Smooth muscle cell (in vitro differentiated cells): ENCODE data around the gene HPSE2. TPM values are rescaled to one million over a fixed set of nuclear protein-coding genes. Genes with fewer than 3 reads are reported as not detected.

ENCODE experiments used
- DNase-seq: peaks from one replicate; lab custom pipeline; 2025; ENCODE audit not compliant: unreplicated experiment; lab: John Stamatoyannopoulos, UW
- H2AFZ ChIP-seq: fragments of 200-600 bp; sonication (generic); 2 replicates; pipeline ENCODE4 v1.6.0; 2016; ENCODE audit warnings: antibody characterized with exemption, low read depth, mild to moderate bottlenecking
- H3F3A ChIP-seq: fragments of 200-600 bp; sonication (generic); 2 replicates; pipeline ENCODE4 v1.6.0; 2017; ENCODE audit warnings: antibody characterized with exemption, low read depth
- H3K27ac ChIP-seq: fragments of 200-600 bp; sonication (generic); 2 replicates; pipeline ENCODE4 v1.5.1; 2016; ENCODE audit warnings: low read depth, mild to moderate bottlenecking
- H3K27me3 ChIP-seq: fragments of 200-600 bp; sonication (generic); 2 replicates; pipeline ENCODE4 v1.6.1; 2016; ENCODE audit warnings: low read depth, mild to moderate bottlenecking
- H3K36me3 ChIP-seq: fragments of 200-600 bp; sonication (generic); 2 replicates; pipeline ENCODE4 v1.5.1; 2016; ENCODE audit warnings: low read depth
- H3K4me1 ChIP-seq: fragments of 200-600 bp; sonication (generic); 2 replicates; pipeline ENCODE4 v1.5.1; 2016; ENCODE audit warnings: low read depth
- H3K4me2 ChIP-seq: fragments of 200-600 bp; sonication (generic); 2 replicates; pipeline ENCODE4 v1.6.0; 2016; ENCODE audit warnings: mild to moderate bottlenecking
- H3K4me3 ChIP-seq: fragments of 200-600 bp; sonication (generic); 2 replicates; pipeline ENCODE4 v1.5.1; 2016; ENCODE audit warnings: mild to moderate bottlenecking
- H3K79me2 ChIP-seq: fragments of 200-600 bp; sonication (generic); 2 replicates; pipeline ENCODE4 v1.6.0; 2016; ENCODE audit warnings: low read depth, mild to moderate bottlenecking
- H3K9ac ChIP-seq: fragments of 200-600 bp; sonication (generic); 2 replicates; pipeline ENCODE4 v1.6.0; 2016; ENCODE audit warnings: low read depth
- H3K9me3 ChIP-seq: fragments of 200-600 bp; sonication (generic); replicated peaks from 2 replicates; pipeline ENCODE4 v1.5.1; 2016; ENCODE audit warnings: low read depth
- H4K20me1 ChIP-seq: fragments of 200-600 bp; sonication (generic); 2 replicates; pipeline ENCODE4 v1.6.0; 2016; ENCODE audit warnings: low read depth
- WGBS: methylation state at CpG from one replicate; pipeline ENCODE4 v1.1.7; 2016; ENCODE audit warnings: low lambda C conversion rate; 5-methylcytosine and 5-hydroxymethylcytosine counted together
- polyA plus RNA-seq: library from polyadenylated mRNA; unstranded; fragments of >200 nt; fragmentation: Nextera tagmentation; extraction: Ambion mirVana; gene quantifications from 2 replicates; pipeline ENCODE4 v1.2.1, GENCODE V29; 2016
- total RNA-seq: library from RNA; depleted of rRNA; stranded (reverse); fragments of >200 nt; gene quantifications from 2 replicates; pipeline ENCODE4 v1.2.3, GENCODE V29; 2014
- TF ChIP-seq, protein P1 (sequence below): fragments of 200-600 bp; sonication (generic); IDR thresholded peaks from 2 replicates; pipeline ENCODE4 v1.5.1; 2017; ENCODE audit warnings: borderline replicate concordance, mild to moderate bottlenecking, antibody characterized with exemption; ENCODE audit not compliant: insufficient read depth, poor library complexity, severe bottlenecking

Gene HPSE2
- total and polyA plus RNA-seq, 2 experiments from 2014 or later: 0.13 TPM; not detected in 1

DNA sequence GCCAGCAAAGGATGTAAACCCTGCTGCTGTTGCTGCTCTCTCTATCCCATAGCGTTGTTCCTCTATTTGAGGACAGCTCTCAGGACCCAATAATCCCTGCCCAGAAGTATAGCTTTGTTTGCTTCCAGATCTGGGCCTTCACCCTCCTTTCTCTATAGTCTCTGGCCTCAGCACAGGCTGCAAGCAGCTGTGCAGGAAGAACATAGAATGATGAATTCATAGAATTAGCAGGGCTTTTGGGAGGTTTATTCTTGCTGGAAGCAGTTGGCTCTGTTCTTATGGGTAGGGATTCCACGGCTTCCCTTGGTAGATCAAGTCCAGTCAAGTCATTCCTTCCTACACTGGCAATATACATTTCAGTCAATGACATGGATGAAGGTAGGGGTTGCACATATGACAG is 354.7 kb downstream of the HPSE2 start:
- no peak for DNase-seq
- WGBS: 93% methylated on average over 2 of the region's 2 CpGs
- Histone ChIP-seq H3K4me3 (no peak overlapping the region), H3K9ac (no peak overlapping the region), H3K9me3 (no peaks in the 10 kb centered on the region), H3F3A (no peaks in the 10 kb centered on the region), H3K4me1 (no peaks in the 10 kb centered on the region), H3K4me2 (no peak overlapping the region), H4K20me1 (no peaks in the 10 kb centered on the region), H3K36me3 (no peaks in the 10 kb centered on the region), H2AFZ (no peak overlapping the region), H3K27ac (no peak overlapping the region), H3K79me2 (no peaks in the 10 kb centered on the region), H3K27me3 (no peaks in the 10 kb centered on the region)
- TF ChIP-seq, protein P1, sequence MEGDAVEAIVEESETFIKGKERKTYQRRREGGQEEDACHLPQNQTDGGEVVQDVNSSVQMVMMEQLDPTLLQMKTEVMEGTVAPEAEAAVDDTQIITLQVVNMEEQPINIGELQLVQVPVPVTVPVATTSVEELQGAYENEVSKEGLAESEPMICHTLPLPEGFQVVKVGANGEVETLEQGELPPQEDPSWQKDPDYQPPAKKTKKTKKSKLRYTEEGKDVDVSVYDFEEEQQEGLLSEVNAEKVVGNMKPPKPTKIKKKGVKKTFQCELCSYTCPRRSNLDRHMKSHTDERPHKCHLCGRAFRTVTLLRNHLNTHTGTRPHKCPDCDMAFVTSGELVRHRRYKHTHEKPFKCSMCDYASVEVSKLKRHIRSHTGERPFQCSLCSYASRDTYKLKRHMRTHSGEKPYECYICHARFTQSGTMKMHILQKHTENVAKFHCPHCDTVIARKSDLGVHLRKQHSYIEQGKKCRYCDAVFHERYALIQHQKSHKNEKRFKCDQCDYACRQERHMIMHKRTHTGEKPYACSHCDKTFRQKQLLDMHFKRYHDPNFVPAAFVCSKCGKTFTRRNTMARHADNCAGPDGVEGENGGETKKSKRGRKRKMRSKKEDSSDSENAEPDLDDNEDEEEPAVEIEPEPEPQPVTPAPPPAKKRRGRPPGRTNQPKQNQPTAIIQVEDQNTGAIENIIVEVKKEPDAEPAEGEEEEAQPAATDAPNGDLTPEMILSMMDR: no peak

DNA sequence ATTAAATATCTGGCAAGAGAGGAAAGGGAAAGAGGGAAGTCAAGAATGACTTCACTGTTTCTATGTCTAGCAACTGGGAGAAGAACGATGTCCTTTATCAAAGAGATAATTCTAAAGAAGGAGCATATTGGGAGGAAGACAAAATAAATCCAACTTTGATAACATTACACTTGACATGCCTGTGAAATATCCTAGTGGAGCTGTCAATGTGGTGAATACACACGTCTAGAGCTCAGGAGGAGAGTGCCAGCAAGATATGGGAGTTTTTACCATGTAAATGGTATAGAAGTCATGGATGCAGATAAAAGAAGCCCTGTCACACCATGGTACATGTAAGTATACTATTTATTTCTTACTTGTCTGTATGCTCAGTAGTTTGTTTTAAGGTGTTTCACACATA is 356.7 kb downstream of the HPSE2 start:
- Histone ChIP-seq H3K79me2 (no peaks in the 10 kb centered on the region), H3K27me3 (no peaks in the 10 kb centered on the region), H4K20me1 (no peaks in the 10 kb centered on the region), H3K36me3 (no peaks in the 10 kb centered on the region), H3K4me2 (no peak overlapping the region), H3F3A (no peaks in the 10 kb centered on the region), H3K9ac (no peak overlapping the region), H3K4me3 (no peak overlapping the region), H2AFZ (no peak overlapping the region), H3K9me3 (no peaks in the 10 kb centered on the region), H3K4me1 (no peaks in the 10 kb centered on the region), H3K27ac (no peak overlapping the region)
- TF ChIP-seq, protein P1: no peak
- no peak for DNase-seq
- 41% methylated on average over 2 of the region's 2 CpGs for WGBS

DNA sequence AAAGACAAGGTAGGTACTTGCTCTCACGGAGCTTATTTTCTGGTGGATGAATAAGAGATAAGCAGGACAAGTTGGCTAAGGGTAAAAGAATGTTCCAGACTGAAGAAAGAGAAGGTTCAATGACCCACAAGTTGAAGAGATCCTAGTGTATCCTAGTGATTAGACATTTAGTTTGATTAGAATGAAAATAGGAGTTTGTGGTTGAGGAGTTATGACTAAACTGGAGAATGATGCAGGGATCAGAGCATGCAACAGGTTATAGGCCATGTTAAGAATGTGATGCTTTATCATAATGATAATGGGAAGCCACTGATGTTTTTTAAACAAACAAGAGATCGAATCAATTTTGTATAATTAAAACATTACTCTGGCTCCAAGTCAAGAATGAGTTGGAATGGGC is 357.2 kb downstream of the HPSE2 start:
- Histone ChIP-seq H3K4me2 (no peak overlapping the region), H3K27me3 (no peaks in the 10 kb centered on the region), H3K79me2 (no peaks in the 10 kb centered on the region), H2AFZ (no peak overlapping the region), H3K36me3 (no peaks in the 10 kb centered on the region), H4K20me1 (no peaks in the 10 kb centered on the region), H3F3A (no peaks in the 10 kb centered on the region), H3K4me3 (no peak overlapping the region), H3K27ac (no peak overlapping the region), H3K9ac (no peak overlapping the region), H3K9me3 (no peaks in the 10 kb centered on the region), H3K4me1 (no peaks in the 10 kb centered on the region)
- TF ChIP-seq, protein P1: no peak
- WGBS: 68% methylated on average over 2 of the region's 2 CpGs
- DNase-seq: no peak

DNA sequence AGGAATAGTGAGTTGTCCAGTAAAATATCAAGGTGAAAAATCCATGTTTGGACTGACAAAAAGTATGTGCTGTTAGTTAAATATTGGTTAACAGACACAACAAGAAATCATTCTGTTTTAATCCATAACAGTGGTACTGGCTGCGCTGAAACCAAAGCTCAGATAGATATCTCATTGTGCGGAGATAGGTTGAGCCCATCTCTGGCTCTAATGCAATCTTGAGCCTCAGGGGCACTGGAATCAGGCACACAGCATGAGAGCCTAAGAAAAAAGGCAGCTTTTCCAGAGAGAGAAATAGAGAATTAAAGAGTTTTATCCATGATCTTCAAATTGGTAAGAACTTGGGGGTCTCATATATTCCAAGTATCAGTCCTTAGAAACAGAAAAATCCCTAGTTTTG is 373.7 kb downstream of the HPSE2 start:
- Histone ChIP-seq H3K27me3 (no peaks in the 10 kb centered on the region), H3K9me3 (peaks cover 5% of the 10 kb centered on the region), H3K4me1 (no peaks in the 10 kb centered on the region), H2AFZ (no peak overlapping the region), H4K20me1 (no peaks in the 10 kb centered on the region), H3K36me3 (no peaks in the 10 kb centered on the region), H3K79me2 (no peaks in the 10 kb centered on the region), H3K4me2 (no peak overlapping the region), H3K27ac (no peak overlapping the region), H3F3A (no peaks in the 10 kb centered on the region), H3K4me3 (no peak overlapping the region), H3K9ac (no peak overlapping the region)
- no peak for DNase-seq
- TF ChIP-seq, protein P1: no peak
- 89% methylated on average over 2 of the region's 2 CpGs for WGBS
